HG03521 (cell line): Measurements from ENCODE around the gene ATP2B2.

Source experiments
- ATAC-seq: cut with Tn5 transposase; IDR thresholded peaks from one replicate; pipeline ENCODE4 v1.9.1; 2021; ENCODE audit warnings: mild to moderate bottlenecking, moderate library complexity; ENCODE audit not compliant: unreplicated experiment

Gene ATP2B2

DNA sequence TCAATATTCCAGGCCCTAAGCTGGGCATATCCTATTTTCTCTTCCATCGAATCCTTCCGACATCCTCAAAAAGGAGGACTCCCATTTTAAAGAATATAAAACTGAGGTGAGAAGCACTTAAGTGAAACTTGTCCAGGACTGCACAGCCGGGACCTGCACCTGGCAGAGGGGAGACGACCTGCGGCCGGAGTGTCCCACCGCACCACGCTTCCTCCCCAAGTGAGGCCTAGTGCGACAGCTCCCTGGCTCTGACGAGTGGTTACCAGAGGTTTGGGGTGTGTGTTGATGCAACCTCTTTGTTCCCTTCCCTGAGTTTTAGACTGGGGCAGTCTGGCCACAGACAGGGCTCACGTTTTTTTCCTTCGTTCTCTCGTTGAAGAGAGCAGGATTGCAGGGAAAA is 24.9 kb upstream of the ATP2B2 start:
- no peak for ATAC-seq

- no peak for ATAC-seq
Measured at GRCh38 chr3:10529809-10530208, 24.4 kb upstream of the ATP2B2 start.

GRCh38 chr3:10528046-10528445 is 22.7 kb upstream of the ATP2B2 start:
- ATAC-seq: no peak

DNA sequence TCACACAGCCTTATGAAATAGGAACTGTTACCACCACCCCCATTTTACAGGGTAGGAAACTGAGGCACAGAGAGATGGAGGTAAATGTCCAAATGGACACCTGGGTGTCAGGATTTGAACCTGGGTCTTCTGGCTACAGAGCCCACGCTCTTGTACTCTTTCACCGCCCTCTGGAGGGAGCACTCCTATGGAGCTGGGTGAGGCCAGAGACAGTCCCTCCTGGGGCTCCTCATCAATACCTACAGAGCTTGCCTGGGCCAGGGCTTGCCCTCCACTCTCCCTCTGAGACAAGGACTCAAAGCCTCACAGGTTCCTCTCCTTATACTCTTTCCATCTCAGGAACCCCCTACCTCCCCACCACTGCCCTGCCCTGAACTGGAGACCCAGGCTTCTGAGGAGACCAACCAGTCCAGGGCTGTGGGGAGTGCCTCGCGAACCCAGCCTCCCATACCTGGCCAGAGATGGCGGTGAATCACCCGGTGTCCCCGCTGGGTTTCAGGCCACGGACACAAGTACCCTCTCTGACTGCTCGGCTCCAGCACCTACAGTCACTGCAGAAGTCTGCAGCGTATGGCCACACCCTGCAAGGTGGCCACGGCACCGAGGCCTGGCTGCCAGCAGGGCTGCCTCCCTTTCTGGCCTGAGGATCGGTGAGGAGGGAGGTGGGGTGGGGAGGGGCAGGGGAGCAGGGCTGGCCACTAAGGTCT is 22.1 kb upstream of the ATP2B2 start:
- ATAC-seq: no peak

GRCh38 chr3:10526366-10526765 is 21.0 kb upstream of the ATP2B2 start:
- ATAC-seq: no peak

DNA sequence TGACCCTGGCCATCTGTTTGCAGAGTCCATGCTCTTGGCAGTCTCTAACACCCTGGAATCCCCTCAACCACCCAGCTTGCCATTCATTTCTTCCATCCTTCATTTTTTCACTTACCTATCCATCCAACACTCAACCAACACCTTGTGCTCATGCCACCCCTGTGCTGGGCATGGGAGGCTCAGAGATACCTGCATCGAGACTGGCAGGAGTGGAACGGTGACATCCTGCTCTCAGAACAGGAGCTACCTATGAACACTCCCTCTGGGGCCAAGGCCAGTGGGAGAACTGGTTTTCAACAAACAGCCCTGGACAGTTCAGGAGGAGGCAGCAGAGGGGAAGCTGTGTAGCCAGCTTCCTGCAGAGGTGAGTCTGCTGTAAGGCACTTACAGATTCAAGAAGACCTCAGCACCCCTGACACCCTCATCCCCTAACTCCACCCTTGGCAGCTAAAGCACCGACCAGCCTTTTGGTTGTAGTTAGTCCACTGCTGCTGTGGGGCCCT is 19.5 kb upstream of the ATP2B2 start:
- no peak for ATAC-seq

DNA sequence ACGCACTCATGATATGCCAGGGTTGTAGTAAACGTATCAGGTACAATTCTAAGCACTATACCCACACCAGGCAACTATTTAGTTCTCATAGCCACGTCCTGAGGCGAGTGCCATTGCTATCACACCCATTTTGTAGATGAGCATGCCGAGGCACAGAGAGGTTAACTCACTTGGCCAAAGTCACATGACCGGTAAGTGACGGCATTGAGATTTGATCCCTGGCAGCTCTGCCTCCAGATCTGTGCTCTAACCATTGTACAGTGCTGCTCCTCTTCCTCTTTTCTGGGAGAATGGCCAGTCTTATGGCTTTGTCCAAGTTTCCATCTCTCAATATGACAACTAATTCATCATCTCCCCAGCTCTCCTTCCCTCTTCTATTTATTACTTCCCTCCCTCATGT is 18.9 kb upstream of the ATP2B2 start:
- no peak for ATAC-seq

DNA sequence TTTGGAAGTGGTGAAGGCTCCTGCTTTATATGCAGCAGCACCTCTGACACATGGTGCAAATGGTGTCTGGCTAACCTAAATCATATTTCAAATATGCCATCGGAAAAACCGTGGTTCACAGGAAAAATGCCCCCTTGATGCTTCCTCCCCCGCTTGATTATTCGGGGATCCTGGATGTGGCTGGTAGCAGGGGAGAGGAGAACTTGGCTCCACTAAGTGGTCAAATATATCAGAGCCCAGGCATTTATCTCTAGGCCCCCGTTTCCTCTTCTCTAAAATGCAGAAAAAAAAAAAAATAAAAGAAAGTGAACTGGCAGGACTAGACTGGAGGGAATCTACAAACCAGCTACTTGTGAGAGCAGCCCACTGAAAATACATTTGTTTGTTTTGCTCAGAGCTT is 18.2 kb upstream of the ATP2B2 start:
- ATAC-seq: no peak

DNA sequence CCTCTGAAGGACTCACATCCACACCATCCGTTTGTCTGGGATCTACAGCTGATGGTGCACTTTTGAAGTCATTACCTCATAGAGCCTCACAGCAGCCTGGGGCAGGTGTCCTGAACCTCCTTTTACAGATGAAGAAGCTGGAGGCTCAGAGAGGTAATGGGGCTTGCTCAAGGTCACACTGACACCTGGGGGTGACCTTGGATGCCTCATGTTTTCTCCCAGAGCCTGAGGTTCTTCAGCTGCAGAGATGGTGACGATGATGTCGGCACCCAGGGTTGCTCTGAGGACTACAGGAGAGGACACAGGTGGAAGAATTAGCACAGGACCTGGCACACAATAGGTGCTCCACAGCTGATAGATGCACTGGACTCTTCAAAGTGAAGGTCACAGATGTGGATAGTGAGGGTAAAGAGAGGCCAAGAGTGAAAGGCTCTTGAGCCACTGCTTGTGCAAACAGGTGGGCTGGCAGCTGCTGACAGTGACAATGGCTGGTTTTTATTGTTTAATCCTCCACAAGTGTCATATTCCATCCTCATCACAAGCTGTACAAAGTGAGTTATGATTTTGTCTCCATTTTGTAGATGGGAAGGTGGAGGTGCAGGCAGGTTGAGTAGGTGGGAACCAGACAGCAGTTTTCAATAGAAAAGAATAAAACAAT is 17.4 kb upstream of the ATP2B2 start:
- no peak for ATAC-seq

- ATAC-seq: no peak
Measured at GRCh38 chr3:10521772-10522441, 16.5 kb upstream of the ATP2B2 start.

GRCh38 chr3:10520072-10520471 is 14.7 kb upstream of the ATP2B2 start:
- no peak for ATAC-seq

DNA sequence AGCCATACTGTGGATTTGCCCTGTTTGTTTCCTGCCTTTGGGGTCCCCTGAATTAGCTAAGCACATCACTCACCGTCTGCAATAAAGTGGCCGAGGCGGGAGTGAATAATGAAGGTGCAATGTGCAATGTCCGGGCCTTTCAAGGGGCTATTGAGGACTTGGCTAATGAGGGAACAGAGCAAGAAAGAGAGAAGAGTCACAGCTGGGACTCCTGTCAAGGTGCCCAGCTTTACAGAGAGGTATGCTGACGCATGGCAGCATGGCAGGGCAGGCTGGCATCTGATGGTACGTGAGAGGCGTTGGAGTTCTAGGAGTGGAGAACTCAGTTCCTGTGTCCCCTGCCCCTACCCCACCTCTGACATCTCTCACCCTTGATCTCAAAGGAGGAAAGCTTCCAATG is 13.8 kb upstream of the ATP2B2 start:
- ATAC-seq: no peak

GRCh38 chr3:10518506-10519150 is 13.2 kb upstream of the ATP2B2 start:
- no peak for ATAC-seq

GRCh38 chr3:10517627-10518026 is 12.2 kb upstream of the ATP2B2 start:
- no peak for ATAC-seq

GRCh38 chr3:10516544-10517452 is 11.4 kb upstream of the ATP2B2 start:
- no peak for ATAC-seq

- ATAC-seq: no peak
Measured at GRCh38 chr3:10515884-10516495, 10.6 kb upstream of the ATP2B2 start.

DNA sequence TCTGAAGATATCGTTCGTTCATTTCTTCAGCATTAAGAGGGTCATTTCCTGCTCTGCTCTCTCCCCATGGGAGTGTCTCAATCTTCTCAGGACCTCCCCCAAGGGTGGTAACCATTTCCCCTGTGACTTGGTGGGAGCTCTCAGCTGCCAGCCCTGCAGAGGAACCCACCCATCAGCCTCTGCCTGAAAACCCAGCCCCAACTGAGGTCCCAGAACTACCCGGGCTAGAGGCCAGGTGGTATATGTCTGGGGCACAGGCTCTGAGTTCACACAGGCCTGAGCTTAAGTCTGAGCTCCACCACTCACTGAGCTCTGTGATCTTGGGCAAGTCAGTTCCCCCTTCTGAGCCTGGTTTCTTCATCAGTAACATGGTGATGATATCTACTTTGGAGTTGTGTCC is 10.0 kb upstream of the ATP2B2 start:
- ATAC-seq: no peak

DNA sequence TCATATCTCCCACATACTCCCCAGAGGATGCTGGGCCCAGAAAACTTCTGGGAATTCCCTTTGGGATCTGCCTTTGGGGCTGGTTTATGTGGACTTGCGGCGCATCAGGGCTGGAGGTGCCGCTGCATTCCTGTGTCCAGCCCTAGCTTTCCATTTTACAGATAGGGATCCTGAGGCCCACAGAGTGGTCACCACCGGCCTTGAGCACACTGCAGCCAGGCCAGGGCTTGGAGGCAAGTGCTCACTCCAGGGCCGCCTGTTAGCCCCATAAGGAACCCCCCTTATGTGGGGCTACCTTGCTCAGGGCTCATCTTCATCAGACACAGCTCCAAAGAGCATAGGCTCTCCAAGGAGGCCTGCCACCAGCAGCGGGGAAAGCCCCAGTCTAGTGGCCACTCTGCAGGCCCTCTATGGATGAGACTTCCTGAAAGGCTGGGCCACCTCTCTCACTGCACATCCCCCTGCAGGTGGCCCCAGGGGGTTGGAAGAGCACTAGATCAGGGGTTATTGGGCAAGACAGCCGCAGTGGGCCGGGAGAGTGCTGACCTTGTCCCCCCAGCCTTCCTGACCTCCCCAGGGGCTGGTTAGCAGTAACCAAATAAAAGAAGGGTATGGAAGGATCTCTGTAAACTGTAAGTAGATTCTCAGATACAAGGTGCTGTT is 9.2 kb upstream of the ATP2B2 start:
- ATAC-seq: no peak

- no peak for ATAC-seq
Measured at GRCh38 chr3:10513306-10513705, 7.9 kb upstream of the ATP2B2 start.

- no peak for ATAC-seq
Measured at GRCh38 chr3:10512687-10513086, 7.3 kb upstream of the ATP2B2 start.
